Measurements from ENCODE around the gene MAPK6.

DNA sequence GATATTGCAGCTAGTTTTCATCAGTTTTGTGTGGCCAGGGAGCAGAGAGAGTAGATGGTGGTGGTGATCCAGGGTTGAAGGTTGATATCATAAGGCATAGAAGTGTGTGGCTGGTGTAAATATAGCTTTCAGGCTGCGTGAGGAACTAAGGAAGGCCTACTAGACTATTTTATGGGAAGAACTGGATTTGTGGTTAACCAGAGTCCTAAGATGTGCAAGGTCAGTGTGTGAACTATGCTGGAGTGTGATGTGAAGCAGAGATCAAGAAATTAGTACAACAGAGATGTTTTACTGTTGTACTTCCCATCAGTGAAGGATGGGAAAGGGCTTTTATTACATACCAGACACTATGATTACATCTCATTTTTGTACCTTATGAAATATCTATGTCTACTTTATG, 41.5 kb downstream of the MAPK6 start:
- TF ChIP-seq EZH2 (IDR thresholded peaks at IDR 0.05; ENCODE audit: borderline replicate concordance, insufficient read depth, low read depth, low read length, poor library complexity, severe bottlenecking): no peak
- TF ChIP-seq, protein P1, sequence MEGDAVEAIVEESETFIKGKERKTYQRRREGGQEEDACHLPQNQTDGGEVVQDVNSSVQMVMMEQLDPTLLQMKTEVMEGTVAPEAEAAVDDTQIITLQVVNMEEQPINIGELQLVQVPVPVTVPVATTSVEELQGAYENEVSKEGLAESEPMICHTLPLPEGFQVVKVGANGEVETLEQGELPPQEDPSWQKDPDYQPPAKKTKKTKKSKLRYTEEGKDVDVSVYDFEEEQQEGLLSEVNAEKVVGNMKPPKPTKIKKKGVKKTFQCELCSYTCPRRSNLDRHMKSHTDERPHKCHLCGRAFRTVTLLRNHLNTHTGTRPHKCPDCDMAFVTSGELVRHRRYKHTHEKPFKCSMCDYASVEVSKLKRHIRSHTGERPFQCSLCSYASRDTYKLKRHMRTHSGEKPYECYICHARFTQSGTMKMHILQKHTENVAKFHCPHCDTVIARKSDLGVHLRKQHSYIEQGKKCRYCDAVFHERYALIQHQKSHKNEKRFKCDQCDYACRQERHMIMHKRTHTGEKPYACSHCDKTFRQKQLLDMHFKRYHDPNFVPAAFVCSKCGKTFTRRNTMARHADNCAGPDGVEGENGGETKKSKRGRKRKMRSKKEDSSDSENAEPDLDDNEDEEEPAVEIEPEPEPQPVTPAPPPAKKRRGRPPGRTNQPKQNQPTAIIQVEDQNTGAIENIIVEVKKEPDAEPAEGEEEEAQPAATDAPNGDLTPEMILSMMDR (IDR thresholded peaks at IDR 0.05): no peak
